Testis (tissue), 3 donors: ENCODE data around the gene HNRNPDL. TPM values are rescaled to one million over a fixed set of nuclear protein-coding genes. Genes with fewer than 3 reads are reported as not detected.
A peak's percentile ranks its signal among the peaks of the same experiment; 100 is the strongest.
"Not testable (repeated sequence)": the region's sequence is repeated elsewhere in the genome, so short reads cannot be mapped to it uniquely, and the experiment has no call there.

ENCODE experiments used
- DNase-seq: peaks from one replicate; pipeline ENCODE4 v3.0.0-alpha.2; 2019
- H3K27ac ChIP-seq, 2 donors: fragments of 200-600 bp; sonication (generic); one replicate each; pipeline ENCODE4 v1.5.1; 2019
- H3K27me3 ChIP-seq: fragments of 200-600 bp; sonication (generic); one replicate; pipeline ENCODE4 v1.5.1; 2019
- H3K36me3 ChIP-seq: fragments of 200-600 bp; sonication (generic); one replicate; pipeline ENCODE4 v1.5.1; 2017; ENCODE audit warnings: low read depth; ENCODE audit errors: missing control alignments
- H3K4me1 ChIP-seq: fragments of 200-600 bp; sonication (generic); one replicate; pipeline ENCODE4 v1.5.1; 2019
- H3K4me3 ChIP-seq, 2 donors: fragments of 200-600 bp; sonication (generic); one replicate each; pipeline ENCODE4 v1.5.1; 2017 to 2019
- H3K9me3 ChIP-seq: fragments of 200-600 bp; sonication (generic); one replicate; pipeline ENCODE4 v1.5.1; 2017
- CTCF ChIP-seq, 3 experiments: fragments of 450-650 bp in 2 of 3; fragments of 200-600 bp in 1 of 3; sonication (generic) in 1 of 3; IDR thresholded peaks; one replicate each; pipeline ENCODE4 v1.5.1; 2016 to 2019; ENCODE audit warnings: antibody characterized with exemption in 3 of 3, mild to moderate bottlenecking in 2 of 3, moderate library complexity in 1 of 3
- POLR2A ChIP-seq: fragments of 450-650 bp; IDR thresholded peaks from one replicate; pipeline ENCODE4 v1.6.1; 2017; ENCODE audit warnings: antibody characterized with exemption, mild to moderate bottlenecking, moderate library complexity
- WGBS, 2 donors: methylation state at CpG; one replicate each; pipeline ENCODE4 v1.1.5; 2018; 5-methylcytosine and 5-hydroxymethylcytosine counted together
- intact Hi-C: fragments of 100-400 bp; cut with DNase I; formaldehyde crosslinking; loops from one replicate; pipeline ENCODE4 v1.15.1; 2023; ENCODE audit warnings: low total_unique reads
- polyA plus RNA-seq: library from polyadenylated mRNA; stranded (reverse); fragments of 350-450 nt; fragmentation: Illumina TruSeq; extraction: RNeasy Lipid Tissue Mini Kit (QIAGEN cat#74804); gene quantifications from one replicate; pipeline ENCODE4 v1.2.3, GENCODE V29; 2014; ENCODE audit warnings: low read depth, low replicate concordance; ENCODE audit not compliant: insufficient read depth
- total RNA-seq, 2 donors: library from RNA; depleted of rRNA; stranded (reverse); fragments of >200 nt; gene quantifications; one replicate each; pipeline ENCODE4 v1.2.3, GENCODE V29; 2016

HNRNPDL gene
- total and polyA plus RNA-seq, 3 donors from 2014 or later = 203 to 226 (median 218) TPM

GRCh38 chr4:82388405-82388804, 41.9 kb downstream of the HNRNPDL start:
- WGBS, 2 donors = 57% methylated on average over 1 of the region's 1 CpG
- TF ChIP-seq CTCF (IDR thresholded peaks at IDR 0.05) (no peak), POLR2A (no peak)
- intact Hi-C loops = no loop called here

GRCh38 chr4:82386312-82386711, 44.0 kb downstream of the HNRNPDL start:
- H3K4me1 ChIP-seq, H3K4me3 ChIP-seq, H3K27me3 ChIP-seq, DNase-seq, H3K36me3 ChIP-seq, H3K27ac ChIP-seq, H3K9me3 ChIP-seq, intact Hi-C loops: not testable (repeated sequence)
- 89 to 93% methylated on average over 8 of the region's 8 CpGs for WGBS, 2 donors

More at GRCh38 chr4:82388405-82388804, 41.9 kb downstream of the HNRNPDL start:
- Histone ChIP-seq H3K36me3 (no peaks in the 10 kb centered on the region), H3K27ac (no peak overlapping the region), H3K9me3 (no peaks in the 10 kb centered on the region), H3K27me3 (no peaks in the 10 kb centered on the region), H3K4me3 (no peak overlapping the region), H3K4me1 (no peaks in the 10 kb centered on the region)
- DNase-seq = no peak

GRCh38 chr4:82382751-82383150, 47.5 kb downstream of the HNRNPDL start:
- 37 to 69% methylated on average over 2 of the region's 2 CpGs for WGBS, 2 donors
- no peaks in the 10 kb centered on the region for H3K9me3 ChIP-seq
- H3K4me3 ChIP-seq = no peak overlapping the region
- intact Hi-C loops = no loop called here
- no peaks in the 10 kb centered on the region for H3K4me1 ChIP-seq
- no peaks in the 10 kb centered on the region for H3K36me3 ChIP-seq
- TF ChIP-seq CTCF (IDR thresholded peaks at IDR 0.05) (no peak), POLR2A (no peak)
- no peak overlapping the region for H3K27ac ChIP-seq
- H3K27me3 ChIP-seq = no peaks in the 10 kb centered on the region
- no peak for DNase-seq

- Histone ChIP-seq H3K4me1 (no peaks in the 10 kb centered on the region), H3K36me3 (no peaks in the 10 kb centered on the region), H3K27me3 (no peaks in the 10 kb centered on the region), H3K27ac (no peak overlapping the region), H3K4me3 (no peak overlapping the region), H3K9me3 (no peaks in the 10 kb centered on the region)
- intact Hi-C loops = no loop called here
- WGBS, 2 donors = 83 to 89% methylated on average over 2 of the region's 2 CpGs
- peak; percentile 29 for DNase-seq
- TF ChIP-seq POLR2A (no peak), CTCF (IDR thresholded peaks at IDR 0.05) (no peak)
Observed at GRCh38 chr4:82381661-82382296, 48.5 kb downstream of the HNRNPDL start.

GRCh38 chr4:82381235-82381634, 49.0 kb downstream of the HNRNPDL start:
- Histone ChIP-seq H3K4me1 (peaks cover 2% of the 10 kb centered on the region), H3K36me3 (no peaks in the 10 kb centered on the region), H3K27me3 (no peaks in the 10 kb centered on the region), H3K27ac (no peak overlapping the region), H3K9me3 (no peaks in the 10 kb centered on the region), H3K4me3 (no peak overlapping the region)
- no peak for DNase-seq
- intact Hi-C loops = no loop called here
- no peak for TF ChIP-seq POLR2A
- TF ChIP-seq CTCF (IDR thresholded peaks at IDR 0.05) = no peak
- 95 to 98% methylated on average over 3 of the region's 3 CpGs for WGBS, 2 donors
